IPS-NIHi7 (cell line): ENCODE data around the gene CCDC87.
"Not testable (repeated sequence)": the region's sequence is repeated elsewhere in the genome, so short reads cannot be mapped to it uniquely, and the experiment has no call there.

Source experiments
- DNase-seq: peaks from one replicate; pipeline ENCODE4 v3.0.0; 2012; ENCODE audit warnings: mixed read lengths; ENCODE audit errors: extremely low spot score

Gene CCDC87

DNA sequence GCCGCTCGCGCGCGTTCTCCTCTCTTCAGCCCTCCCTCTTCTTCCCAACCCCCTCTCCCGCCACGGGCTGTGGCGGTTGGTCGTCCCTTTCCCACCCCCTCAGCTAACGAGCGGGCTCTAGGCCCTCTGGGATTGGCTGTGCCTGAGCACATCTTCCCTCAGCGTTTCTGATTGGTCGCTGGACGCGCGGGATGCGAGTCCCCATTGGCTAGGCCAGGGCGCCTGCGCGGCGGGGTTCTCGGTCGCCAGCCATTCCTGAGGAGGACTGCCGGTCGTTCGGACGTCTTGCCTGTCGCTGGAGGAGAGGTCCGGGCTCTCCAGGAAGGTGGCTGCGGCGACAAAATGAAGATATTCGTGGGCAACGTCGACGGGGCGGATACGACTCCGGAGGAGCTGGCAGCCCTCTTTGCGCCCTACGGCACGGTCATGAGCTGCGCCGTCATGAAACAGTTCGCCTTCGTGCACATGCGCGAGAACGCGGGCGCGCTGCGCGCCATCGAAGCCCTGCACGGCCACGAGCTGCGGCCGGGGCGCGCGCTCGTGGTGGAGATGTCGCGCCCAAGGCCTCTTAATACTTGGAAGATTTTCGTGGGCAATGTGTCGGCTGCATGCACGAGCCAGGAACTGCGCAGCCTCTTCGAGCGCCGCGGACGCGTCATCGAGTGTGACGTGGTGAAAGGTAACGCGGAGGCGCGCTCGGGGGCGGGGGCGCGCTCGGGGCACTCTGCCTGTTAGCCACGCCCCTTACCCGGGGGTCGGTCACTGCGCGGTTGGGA lies 23.7 kb upstream of the CCDC87 start, which contains the start of gene RBM14:
Gene RBM14 (plus strand): TSS at position 252 of the 776 bp plus-strand sequence. CDS start 91 bp downstream, at position 343.
- DNase-seq = peak; percentile 100

DNA sequence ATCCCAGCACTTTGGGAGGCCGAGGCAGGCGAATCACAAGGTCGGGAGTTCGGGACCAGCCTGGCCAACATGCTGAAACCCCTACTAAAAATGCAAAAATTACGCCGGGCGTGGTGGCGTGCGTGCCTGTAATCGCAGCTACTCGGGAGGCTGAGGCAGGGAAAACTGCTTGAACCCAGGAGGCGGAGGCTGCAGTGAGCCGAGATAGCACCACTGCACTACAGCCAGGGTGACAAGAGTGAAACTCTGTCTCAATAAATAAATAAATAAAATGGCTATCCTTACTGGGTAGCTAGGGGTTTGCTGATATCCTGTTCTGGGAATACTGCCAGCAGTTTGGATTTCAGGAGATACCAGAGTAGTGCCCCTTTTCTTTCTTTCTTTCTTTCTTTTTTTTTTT lies 21.2 kb upstream of the CCDC87 start:
- DNase-seq = no peak

DNA sequence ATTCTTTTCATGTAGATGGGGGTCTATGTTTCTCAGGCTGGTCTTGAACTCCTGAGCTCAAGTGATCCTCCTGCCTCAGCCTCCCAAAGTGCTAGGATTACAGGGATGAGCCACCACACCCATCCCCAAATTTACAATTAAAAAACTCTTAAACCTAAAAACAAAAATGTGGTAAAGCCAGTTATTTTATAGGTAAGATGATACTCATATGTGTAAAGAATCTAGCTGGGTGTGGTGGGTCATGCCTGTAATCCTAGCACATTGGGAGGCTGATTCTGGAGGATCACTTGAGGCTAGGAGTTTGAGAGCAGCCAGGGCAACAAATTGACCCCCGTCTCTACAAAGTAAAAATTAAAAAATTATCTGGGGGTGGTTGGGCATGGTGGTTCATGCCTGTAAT lies 19.6 kb upstream of the CCDC87 start:
- no peak for DNase-seq

DNA sequence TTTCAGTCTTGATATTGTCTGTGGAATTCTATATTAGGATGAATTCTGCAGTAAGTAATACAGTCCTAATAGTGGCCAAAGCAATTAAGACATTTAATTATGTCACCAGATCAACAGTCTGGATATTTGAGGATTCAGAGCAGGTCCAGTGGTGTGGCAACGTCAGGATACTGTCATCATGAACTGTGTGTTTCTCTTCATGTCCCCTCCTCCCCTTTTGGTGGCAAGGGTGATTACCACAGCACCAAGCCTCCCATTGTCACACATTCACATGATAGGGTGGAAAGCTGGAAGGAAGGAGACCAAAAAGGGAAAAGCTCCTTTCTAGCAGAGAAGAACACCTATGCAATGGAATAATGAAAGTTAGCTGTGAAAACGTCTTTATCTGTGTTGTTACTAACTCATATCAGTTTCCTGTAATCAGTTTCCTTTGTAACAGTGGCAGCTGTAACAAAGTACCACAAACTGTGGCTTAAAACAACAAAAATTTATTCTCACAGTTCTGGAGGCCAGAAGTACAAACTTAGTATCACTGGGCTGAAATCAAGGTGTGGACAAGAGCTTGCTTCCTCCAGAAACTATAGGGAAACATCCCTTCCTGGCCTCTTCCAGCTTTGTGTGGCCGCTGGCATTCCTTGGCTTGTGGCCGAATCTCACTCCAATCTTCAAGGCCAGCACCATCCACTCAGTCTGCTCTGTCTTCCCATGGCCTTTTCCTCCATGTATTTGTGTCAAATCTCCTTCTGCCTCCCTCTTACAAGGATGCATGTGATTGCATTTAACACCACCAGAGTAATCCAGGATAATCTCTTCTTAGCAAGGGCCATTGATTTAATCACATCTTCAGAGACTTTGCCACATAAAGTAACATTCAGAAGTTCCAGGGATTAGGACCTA lies 17.1 kb upstream of the CCDC87 start:
- no peak for DNase-seq

DNA sequence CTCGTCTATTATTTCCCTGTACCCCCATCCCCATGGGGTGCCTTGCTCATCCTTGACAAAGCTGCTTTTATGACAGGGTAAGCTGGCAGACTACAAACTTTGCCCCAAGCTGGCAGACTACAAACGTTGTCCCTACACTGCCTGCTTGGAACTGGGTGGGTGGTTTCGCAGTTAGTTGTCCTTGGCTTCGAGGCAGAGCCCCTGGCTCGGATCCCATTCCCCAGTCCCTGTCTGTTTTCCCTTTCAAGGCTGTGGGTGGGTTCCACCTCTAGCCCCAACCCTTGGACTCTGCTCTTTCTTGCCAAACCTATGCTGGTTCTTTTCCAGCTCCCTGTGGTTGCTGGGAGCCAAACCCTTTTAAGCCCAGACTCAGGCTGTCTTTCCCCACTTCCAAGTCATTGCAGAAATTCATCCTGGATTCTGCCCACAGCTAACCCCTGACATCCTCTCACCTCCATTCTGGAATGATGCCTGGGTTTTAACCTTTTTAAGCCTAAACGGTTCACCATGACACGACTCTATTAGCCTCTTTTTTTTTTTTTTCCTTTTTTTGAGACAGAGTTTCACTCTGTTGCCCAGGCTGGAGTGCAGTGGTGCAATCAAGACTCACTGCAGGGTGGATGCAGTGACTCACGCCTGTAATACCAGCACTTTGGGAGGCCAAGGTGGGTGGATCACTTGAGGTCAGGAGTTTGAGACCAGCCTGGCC lies 14.4 kb upstream of the CCDC87 start:
- DNase-seq = no peak

DNA sequence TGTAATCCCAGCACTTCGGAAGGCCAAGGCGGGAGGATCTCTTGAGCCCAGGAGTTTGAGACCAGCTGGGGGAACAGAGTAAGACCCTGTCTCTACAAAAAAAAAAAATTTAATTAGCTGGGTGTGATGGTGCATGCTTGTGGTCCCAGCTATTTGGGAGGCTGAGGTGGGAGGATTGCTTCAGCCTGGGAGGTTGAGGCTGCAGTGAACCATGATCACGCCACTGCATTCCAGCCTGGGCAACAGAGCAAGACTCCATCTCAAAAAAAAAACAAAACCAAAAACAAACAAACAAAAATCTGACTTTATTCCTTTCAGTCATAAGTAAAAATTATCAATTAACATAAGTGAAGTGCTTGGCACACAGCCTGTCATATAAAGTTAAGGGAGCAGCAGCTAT lies 13.7 kb upstream of the CCDC87 start:
- not testable (repeated sequence) for DNase-seq

DNA sequence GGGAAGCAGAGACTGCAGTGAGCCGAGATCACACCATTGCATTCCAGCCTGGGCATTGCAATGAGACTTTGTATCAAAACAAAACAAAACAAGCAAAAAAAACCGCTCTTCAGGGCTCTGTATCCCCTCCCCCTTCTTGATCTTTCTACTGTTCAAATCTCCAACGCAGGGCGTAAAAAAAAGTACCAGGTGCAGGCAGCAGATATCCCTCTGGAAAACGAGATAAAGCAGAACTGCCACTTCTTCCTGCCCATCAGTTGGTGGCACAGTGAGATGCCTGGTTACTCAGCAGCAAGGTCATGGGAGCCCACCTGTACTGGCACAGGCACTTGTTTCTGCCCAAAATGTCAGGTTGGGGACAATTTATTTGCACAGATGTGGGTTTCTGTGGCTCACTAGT lies 11.3 kb upstream of the CCDC87 start:
- no peak for DNase-seq

DNA sequence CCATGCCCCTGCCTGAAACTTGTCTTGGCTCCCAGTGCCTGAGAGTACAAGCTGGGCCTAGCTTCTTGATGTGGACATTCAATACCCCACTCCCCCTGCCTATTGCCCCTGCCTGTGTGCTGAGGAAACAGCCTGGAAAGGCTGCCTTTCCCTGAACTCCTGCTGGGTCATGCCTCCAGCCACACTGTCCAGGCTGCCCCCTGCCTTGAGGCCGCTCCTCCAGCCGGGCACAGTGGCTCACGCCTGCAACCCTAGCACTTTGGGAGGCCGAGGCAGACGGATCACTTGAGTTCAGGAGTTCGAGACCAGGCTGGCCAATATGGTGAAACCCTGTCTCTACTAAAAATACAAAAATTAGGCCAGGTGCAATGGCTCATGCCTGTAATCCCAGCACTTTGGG lies 10.2 kb upstream of the CCDC87 start:
- DNase-seq = no peak

DNA sequence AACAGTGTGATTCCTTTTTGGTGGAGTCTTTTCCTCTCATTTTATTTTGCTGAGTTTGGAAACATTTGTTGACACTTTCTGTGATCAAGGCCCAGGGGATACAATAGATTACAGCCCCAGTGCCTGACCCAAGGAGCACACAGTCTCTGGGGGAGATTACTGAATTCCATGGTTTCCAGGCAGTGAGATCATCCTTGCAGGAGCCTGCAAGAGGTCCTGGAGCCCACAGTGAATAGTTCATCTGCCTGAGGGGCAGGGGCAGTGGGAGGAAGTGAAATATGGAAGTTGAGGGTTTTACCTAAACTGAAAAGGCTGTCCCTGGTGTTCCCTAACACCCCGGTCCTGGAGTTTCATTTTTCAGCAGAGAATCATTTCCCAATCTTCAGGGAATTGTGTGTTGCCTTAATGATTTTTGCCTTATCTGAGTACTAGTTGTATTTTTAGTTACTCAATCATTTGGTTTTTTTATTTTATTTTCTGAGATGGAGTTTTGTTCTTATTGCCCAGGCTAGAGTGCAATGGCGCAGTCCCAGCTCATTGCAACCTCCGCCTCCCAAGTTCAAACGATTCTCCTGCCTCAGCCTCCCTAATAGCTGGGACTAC lies 7.9 kb upstream of the CCDC87 start:
- no peak for DNase-seq

DNA sequence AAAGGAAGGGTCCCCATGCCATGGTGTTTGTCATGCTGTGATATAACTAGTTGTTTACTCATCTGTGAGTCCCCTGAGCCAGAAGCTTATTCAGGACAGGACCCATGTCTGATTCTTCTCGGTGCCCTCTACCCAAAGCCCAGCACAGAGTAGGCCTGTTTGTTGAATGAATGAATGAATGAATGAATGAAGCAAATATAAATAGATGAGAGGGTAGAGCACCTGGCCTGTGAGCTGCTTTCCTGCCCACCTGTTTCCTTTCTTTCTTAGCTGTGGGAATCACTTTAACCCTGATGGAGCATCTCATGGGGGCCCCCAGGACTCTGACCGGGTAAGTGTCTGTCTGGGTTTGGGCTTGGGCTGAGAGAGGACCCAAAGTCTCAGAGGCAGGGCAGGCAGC lies 7.4 kb upstream of the CCDC87 start:
- no peak for DNase-seq

DNA sequence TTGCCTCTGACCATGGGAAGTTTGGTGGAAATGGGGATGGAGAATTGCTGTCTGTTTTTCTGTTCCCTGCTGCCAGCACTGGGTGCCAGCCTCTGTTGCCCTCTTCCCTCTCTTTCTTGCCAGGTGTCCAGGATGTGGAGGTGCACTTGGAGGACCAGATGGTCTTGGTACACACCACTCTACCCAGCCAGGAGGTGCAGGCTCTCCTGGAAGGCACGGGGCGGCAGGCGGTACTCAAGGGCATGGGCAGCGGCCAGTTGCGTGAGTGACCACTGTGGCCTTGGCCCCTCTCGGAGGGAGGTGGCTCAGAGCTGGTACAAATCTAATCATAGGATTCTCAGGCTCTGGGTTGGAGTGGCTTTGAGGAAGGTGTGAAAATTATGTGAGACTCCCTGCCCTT lies 6.1 kb upstream of the CCDC87 start:
- DNase-seq = no peak

DNA sequence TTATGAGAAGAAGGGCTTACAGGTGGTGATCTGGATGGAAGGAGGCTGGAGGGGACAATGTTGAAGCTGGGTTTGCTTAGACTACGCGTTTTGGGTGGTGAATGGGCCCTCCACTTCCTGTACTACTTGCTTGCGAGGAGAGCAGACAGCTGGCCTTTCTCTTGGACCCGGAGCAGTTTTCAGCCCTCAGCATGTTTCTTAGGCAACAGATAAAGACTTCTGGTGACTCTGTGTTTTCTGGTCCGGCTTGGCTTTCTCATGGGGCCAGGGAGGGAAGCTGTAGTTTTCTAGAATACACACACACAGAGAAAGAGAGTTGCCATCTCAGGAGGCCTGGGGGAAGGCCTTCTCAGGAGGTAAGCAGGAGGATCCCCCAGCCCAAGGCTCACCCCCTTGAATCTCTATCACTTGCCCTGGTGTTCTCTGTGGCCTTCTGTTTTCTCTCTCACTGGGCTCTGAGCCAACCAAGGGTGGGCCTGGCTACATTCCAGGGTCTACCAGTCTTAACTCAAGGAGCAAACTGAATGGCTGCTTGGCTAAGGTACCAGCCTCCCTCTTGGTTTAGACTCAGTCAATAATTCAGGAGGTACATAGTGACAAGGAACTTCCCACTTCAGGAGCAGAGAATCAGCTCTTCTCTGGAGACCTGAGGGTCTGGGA lies 2.5 kb upstream of the CCDC87 start:
- no peak for DNase-seq

DNA sequence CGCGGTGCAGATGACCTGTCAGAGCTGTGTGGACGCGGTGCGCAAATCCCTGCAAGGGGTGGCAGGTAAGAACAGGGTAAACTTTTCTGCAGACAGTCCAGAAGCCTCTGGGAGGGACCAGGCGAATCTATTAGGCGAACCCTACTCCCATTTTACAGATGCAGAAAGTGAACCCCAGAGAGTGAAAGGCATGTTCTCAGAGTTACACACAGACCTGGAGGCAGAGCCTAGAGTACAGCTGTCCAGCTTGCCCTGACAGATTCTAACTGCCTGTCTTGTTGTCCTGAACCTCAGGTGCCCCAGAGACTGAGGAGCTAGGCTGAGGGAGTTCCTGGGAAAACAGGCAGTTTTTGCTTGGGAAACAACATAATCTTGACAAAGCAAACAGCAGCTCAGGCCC lies 787 bp upstream of the CCDC87 start:
- DNase-seq = no peak

DNA sequence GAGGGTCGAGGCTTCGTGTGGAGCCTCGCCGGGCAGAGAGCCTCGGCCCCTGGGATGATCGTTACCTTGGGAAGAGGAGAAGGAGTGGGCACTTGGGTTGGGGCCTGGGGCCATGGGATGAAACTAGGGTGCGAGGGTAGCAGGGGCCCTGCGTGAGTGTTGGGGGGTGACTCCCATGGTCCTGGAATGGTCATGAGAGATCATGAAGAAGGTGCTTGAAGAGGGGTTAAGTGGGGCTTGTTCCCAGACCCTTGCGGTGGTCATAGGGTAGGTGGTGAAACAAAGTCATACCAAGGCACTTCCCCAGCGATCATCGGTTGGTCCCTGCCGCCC lies 406 bp upstream of the CCDC87 start:
- DNase-seq = peak; percentile 23

DNA sequence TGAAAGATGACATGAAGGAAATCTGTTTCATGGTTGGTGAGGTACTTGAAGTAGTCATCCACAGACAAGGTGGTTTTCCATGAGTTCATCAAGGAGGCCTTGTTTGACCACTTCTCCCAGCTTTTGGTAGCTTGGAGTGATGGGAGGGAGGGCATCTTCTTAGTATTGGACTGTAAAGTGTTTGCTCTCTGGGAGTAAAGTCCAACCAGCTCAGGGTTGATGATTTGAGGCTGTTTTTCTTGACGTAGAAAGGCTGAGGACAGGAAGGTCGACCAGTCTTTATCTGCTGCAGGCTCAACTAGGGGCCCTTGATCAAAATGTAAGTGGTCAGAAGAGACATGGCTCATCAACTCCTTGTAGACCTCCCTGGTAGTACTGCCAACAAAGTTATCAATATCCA lies 1.7 kb downstream of the CCDC87 start:
- no peak for DNase-seq

DNA sequence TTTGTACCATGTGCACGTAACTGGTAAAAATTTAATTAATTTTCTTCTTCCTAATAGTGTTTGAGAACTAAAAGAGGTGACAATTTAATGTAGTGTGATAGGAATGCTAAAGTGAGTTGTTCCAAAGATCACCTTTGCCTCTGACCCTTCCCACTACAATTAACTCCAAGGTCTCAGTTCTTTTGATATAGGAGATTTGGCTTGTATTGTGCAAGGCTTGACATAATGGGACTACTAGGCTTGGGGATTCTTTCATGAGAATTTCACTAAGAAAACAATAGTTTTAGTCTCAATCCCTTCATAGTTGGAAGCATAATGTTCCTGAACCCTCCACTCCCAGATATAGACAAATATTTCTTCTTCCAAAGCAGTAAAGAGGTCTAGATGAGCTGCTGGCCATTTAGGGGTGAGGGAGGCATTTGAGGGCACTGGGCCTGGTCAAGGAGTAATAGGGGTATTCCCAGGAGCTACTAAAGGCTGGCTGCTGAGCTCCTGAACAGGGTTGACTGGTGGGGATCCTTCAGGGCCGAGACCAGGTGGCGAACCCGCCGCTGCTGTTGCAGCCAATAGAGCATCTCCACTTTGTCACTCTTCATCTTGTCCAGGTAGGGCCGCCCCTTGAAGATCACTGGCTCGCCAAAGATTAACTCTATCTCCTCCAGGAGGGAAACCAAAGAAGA lies 2.7 kb downstream of the CCDC87 start:
- DNase-seq = no peak

DNA sequence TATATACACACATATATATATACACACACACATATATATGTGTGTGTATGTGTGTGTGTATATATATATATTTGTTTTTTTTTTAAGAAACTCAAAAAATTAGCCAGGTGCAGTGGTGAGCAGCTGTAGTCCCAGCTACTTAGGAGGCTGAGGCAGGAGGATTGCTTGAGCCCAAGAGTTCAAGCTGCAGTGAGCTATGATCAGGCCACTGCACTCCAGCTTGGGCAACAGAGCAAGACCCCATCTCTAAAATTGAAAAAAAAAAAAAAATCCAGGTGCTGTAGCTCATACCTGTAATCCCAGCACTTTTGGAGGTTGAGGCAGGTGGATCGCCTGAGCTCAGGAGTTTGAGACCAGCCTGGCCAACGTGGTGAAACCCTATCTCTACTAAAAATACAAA lies 3.5 kb downstream of the CCDC87 start:
- not testable (repeated sequence) for DNase-seq

DNA sequence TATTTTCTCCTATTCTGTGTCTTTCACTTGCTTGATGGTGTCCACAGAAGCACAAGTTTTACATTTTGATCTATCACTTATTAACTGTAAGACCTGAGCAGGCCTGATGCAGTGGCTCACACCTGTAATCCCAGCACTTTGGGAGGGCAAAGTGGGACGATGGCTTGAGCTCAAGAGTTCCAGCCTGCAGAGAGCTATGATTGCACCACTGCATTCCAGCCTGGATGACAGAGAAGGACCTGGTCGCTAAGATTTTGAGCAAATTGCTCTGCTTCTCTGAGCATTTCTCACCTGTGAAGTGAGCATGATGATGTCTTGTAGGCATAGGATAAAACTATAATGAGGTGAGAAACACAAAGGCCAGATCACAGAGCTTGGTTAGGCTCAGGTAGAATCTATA lies 6.7 kb downstream of the CCDC87 start:
- DNase-seq = no peak

DNA sequence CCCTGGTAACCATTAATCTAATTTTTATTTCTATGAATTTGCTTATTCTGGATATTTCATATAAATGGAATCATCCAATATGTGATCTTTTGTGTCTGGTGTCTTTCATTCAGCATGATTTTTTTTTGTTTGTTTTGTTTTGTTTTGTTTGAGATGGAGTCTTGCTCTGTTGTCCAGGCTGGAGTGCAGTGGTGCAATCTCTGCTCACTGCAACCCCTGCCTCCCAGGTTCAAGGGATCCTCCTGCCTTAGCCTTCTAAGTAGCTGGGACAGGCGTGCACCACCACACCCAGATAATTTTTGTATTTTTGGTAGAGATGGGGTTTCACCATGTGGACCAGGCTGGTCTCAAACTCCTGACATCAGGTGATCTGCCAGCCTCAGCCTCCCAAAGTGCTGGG lies 7.4 kb downstream of the CCDC87 start:
- DNase-seq = not testable (repeated sequence)

DNA sequence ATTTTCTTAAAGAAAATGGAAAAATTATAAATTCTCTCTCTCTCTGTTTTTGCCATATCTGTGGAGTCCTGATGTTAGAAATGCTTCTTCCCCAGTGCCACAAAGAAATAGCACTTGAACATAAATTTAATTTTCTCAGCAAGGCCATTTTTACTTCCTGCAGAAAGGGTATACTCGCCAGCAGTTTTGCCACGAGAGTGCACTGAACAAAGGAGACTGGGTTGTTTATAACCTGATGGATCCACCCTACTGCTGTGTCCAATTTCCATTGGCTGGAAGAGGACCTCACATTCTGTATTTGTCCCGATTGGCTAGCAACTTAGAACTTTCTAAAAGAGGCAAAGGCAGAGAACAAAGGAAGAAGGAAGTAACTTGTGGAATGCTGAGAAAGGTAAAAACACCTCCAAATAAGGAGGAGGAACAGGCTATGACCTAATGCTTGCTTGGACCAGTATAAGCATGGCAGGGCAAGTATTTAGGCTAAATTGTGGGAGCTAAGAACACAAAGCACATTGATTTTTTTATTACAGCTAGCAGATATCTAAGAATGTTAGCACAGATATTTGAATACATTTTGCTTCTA lies 10.2 kb downstream of the CCDC87 start:
- DNase-seq = not testable (repeated sequence)

DNA sequence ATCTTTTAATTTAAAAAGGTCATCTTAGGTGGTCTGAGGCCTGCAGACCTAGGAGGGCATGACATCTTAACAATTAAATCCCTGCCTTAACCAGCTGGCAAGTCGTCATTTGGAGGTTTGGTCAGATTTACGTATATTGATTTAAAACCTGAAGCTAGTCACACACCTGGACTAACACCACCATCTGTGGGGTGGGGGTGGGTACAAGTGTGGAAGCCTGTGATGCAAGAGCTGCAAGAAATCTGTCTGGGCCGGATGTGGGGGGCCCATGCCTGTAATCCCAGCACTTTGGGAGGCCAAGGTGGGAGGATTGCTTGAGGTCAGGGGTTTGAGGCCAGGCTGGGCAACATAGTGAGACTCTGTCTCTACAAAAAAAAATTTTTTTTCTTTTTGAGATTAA lies 11.6 kb downstream of the CCDC87 start:
- no peak for DNase-seq
